Mesendoderm (in vitro differentiated cells): ENCODE data around the gene FYTTD1.

Experiments used
- DNase-seq: peaks from one replicate; pipeline ENCODE4 v3.0.0; 2013
- H2AK5ac ChIP-seq: 2 replicates; pipeline ENCODE4 v1.6.1; 2013; ENCODE audit warnings: low read length, inconsistent platforms
- H2BK120ac ChIP-seq: 2 replicates; pipeline ENCODE4 v1.6.1; 2013; ENCODE audit warnings: low read depth, mild to moderate bottlenecking, low read length, moderate library complexity, mixed read lengths
- H2BK15ac ChIP-seq: replicated peaks from 2 replicates; pipeline ENCODE4 v1.6.1; 2013; ENCODE audit warnings: low read depth, mild to moderate bottlenecking, moderate library complexity
- H2BK5ac ChIP-seq: 2 replicates; pipeline ENCODE4 v1.6.1; 2013; ENCODE audit warnings: low read length, inconsistent platforms
- H3K18ac ChIP-seq: 2 replicates; pipeline ENCODE4 v1.6.1; 2013; ENCODE audit warnings: mild to moderate bottlenecking, low read length, mixed read lengths
- H3K23ac ChIP-seq: one replicate; pipeline ENCODE4 v1.6.1; 2013; ENCODE audit warnings: low read length
- H3K27ac ChIP-seq: 2 replicates; pipeline ENCODE4 v1.5.1; 2013; ENCODE audit warnings: low read depth, mild to moderate bottlenecking, inconsistent platforms, low read length, moderate library complexity
- H3K27me3 ChIP-seq: 2 replicates; pipeline ENCODE4 v1.6.1; 2013; ENCODE audit warnings: low read length, control low read depth, mild to moderate bottlenecking, inconsistent platforms; ENCODE audit not compliant: insufficient read depth, poor library complexity
- H3K36me3 ChIP-seq: 2 replicates; pipeline ENCODE4 v1.6.1; 2013; ENCODE audit warnings: low read length, inconsistent platforms; ENCODE audit not compliant: control insufficient read depth, insufficient read depth
- H3K4ac ChIP-seq: one replicate; pipeline ENCODE4 v1.6.1; 2013; ENCODE audit warnings: low read depth, mild to moderate bottlenecking, low read length, moderate library complexity
- H3K4me1 ChIP-seq: 2 replicates; pipeline ENCODE4 v1.6.1; 2013; ENCODE audit warnings: low read depth, low read length, inconsistent platforms; ENCODE audit not compliant: control insufficient read depth
- H3K4me2 ChIP-seq: 2 replicates; pipeline ENCODE4 v1.6.1; 2013; ENCODE audit warnings: low read length
- H3K4me3 ChIP-seq: 2 replicates; pipeline ENCODE4 v1.5.1; 2013; ENCODE audit warnings: mild to moderate bottlenecking, low read length
- H3K56ac ChIP-seq: one replicate; pipeline ENCODE4 v1.6.1; 2013; ENCODE audit warnings: low read length
- H3K79me1 ChIP-seq: 2 replicates; pipeline ENCODE4 v1.6.1; 2013; ENCODE audit warnings: low read length, inconsistent platforms
- H3K79me2 ChIP-seq: 2 replicates; pipeline ENCODE4 v1.6.1; 2013; ENCODE audit warnings: mild to moderate bottlenecking, low read length; ENCODE audit not compliant: control insufficient read depth, insufficient read depth
- H3K9ac ChIP-seq: 2 replicates; pipeline ENCODE4 v1.6.1; 2013; ENCODE audit warnings: low read length, inconsistent platforms
- H4K5ac ChIP-seq: one replicate; pipeline ENCODE4 v1.6.1; 2013; ENCODE audit warnings: low read length
- H4K8ac ChIP-seq: one replicate; pipeline ENCODE4 v1.6.1; 2013; ENCODE audit warnings: low read depth, mild to moderate bottlenecking, control low read depth, low read length, moderate library complexity
- WGBS: extraction: QIAGEN DNeasy Blood & Tissue Kit; methylation state at CpG from one replicate; pipeline ENCODE4 v1.1.7; 2013; ENCODE audit warnings: low lambda C conversion rate, missing lambda C conversion rate; ENCODE audit not compliant: insufficient coverage; ENCODE audit errors: extremely low coverage; 5-methylcytosine and 5-hydroxymethylcytosine counted together

The FYTTD1 gene

GRCh38 chr3:197787412-197787811 lies 37.7 kb downstream of the FYTTD1 start:
- Histone ChIP-seq H3K27me3 (no peaks in the 10 kb centered on the region), H3K4ac (no peak overlapping the region), H3K79me1 (no peaks in the 10 kb centered on the region), H3K18ac (no peak overlapping the region), H3K4me2 (no peak overlapping the region), H4K8ac (no peak overlapping the region), H2BK5ac (no peak overlapping the region), H3K9ac (no peak overlapping the region), H3K36me3 (no peaks in the 10 kb centered on the region), H3K56ac (no peak overlapping the region), H3K27ac (no peak overlapping the region), H3K79me2 (peaks cover 8% of the 10 kb centered on the region), H2BK120ac (no peak overlapping the region), H2AK5ac (no peak overlapping the region), H3K4me3 (no peak overlapping the region), H2BK15ac (no peak overlapping the region), H4K5ac (no peak overlapping the region), H3K4me1 (no peaks in the 10 kb centered on the region), H3K23ac (no peak overlapping the region)
- no CpG with 5 or more reads among the region's 1 CpG for WGBS
- DNase-seq: no peak

GRCh38 chr3:197789309-197789708 lies 39.6 kb downstream of the FYTTD1 start:
- no peaks in the 10 kb centered on the region for H3K4me1 ChIP-seq
- H2BK120ac ChIP-seq: no peak overlapping the region
- no peak overlapping the region for H3K27ac ChIP-seq
- DNase-seq: no peak
- no peak overlapping the region for H3K4ac ChIP-seq
- H3K79me2 ChIP-seq: peaks cover 18% of the 10 kb centered on the region
- no peak overlapping the region for H3K23ac ChIP-seq
- no peaks in the 10 kb centered on the region for H3K27me3 ChIP-seq
- H3K36me3 ChIP-seq: no peaks in the 10 kb centered on the region
- no peak overlapping the region for H4K5ac ChIP-seq
- no peak overlapping the region for H3K4me2 ChIP-seq
- H3K79me1 ChIP-seq: no peaks in the 10 kb centered on the region
- H3K56ac ChIP-seq: no peak overlapping the region
- H3K9ac ChIP-seq: no peak overlapping the region
- no peak overlapping the region for H2BK15ac ChIP-seq
- no peak overlapping the region for H3K4me3 ChIP-seq
- H4K8ac ChIP-seq: no peak overlapping the region
- no peak overlapping the region for H2AK5ac ChIP-seq
- no CpG with 5 or more reads among the region's 3 CpGs for WGBS
- H3K18ac ChIP-seq: no peak overlapping the region
- no peak overlapping the region for H2BK5ac ChIP-seq

DNA sequence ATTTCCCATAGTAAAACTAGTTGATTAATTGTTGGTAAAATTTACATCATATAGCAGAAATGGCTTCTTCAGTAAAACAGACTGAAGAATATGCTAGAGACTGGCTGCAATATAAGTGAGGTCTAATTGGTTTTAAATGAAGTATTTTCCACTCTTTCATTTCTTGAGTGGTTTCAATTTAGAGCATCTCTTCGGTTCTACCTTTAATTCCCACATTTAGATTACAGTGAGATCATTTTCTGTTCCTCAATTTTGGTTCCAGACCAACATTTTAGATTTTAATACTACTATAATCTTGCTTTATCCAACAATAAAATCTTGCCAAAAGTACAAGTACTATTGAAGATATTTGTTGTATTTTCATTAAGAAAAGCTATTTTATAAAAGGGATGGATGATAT lies 40.4 kb downstream of the FYTTD1 start:
- no peak overlapping the region for H4K8ac ChIP-seq
- no peak overlapping the region for H3K27ac ChIP-seq
- no peak overlapping the region for H2BK5ac ChIP-seq
- H3K36me3 ChIP-seq: no peaks in the 10 kb centered on the region
- H3K4me2 ChIP-seq: no peak overlapping the region
- H3K4me1 ChIP-seq: no peaks in the 10 kb centered on the region
- H3K9ac ChIP-seq: no peak overlapping the region
- WGBS: no CpG with 5 or more reads among the region's 1 CpG
- H2AK5ac ChIP-seq: no peak overlapping the region
- peaks cover under 1% of the 10 kb centered on the region for H3K79me1 ChIP-seq
- no peak overlapping the region for H2BK15ac ChIP-seq
- peaks cover 25% of the 10 kb centered on the region for H3K79me2 ChIP-seq
- H3K4ac ChIP-seq: no peak overlapping the region
- no peak overlapping the region for H3K23ac ChIP-seq
- H4K5ac ChIP-seq: no peak overlapping the region
- H3K18ac ChIP-seq: no peak overlapping the region
- no peak for DNase-seq
- no peak overlapping the region for H3K56ac ChIP-seq
- no peak overlapping the region for H3K4me3 ChIP-seq
- no peaks in the 10 kb centered on the region for H3K27me3 ChIP-seq
- no peak overlapping the region for H2BK120ac ChIP-seq

- Histone ChIP-seq H3K27ac (peak within 1 kb of the TSS; percentile 81), H2BK5ac (peak within 1 kb of the TSS; percentile 82), H4K8ac (peak within 1 kb of the TSS; percentile 79), H3K36me3 (no peaks in the 10 kb centered on the region), H3K4me3 (peak within 1 kb of the TSS; percentile 91), H3K4ac (peak within 1 kb of the TSS; percentile 81), H3K23ac (peak within 1 kb of the TSS; percentile 68), H2AK5ac (peak within 1 kb of the TSS; percentile 67), H3K4me2 (peak within 1 kb of the TSS; percentile 82), H3K18ac (peak within 1 kb of the TSS; percentile 92), H3K56ac (peak within 1 kb of the TSS; percentile 98), H3K9ac (peak within 1 kb of the TSS; percentile 97), H2BK120ac (no peak within 1 kb of the TSS), H3K4me1 (no peaks in the 10 kb centered on the region), H3K79me2 (peaks cover 35% of the 10 kb centered on the region), H2BK15ac (no peak within 1 kb of the TSS), H4K5ac (no peak within 1 kb of the TSS), H3K27me3 (no peaks in the 10 kb centered on the region), H3K79me1 (peaks cover 4% of the 10 kb centered on the region)
- WGBS: no CpG with 5 or more reads among the region's 83 CpGs
- peak; percentile 90 for DNase-seq
Measured at GRCh38 chr3:197791113-197791891, 41.6 kb downstream of the FYTTD1 start, which contains the start of gene LRCH3. Gene LRCH3 (plus strand): TSS chr3:197791254. CDS start chr3:197791279, 25 bp downstream.

DNA sequence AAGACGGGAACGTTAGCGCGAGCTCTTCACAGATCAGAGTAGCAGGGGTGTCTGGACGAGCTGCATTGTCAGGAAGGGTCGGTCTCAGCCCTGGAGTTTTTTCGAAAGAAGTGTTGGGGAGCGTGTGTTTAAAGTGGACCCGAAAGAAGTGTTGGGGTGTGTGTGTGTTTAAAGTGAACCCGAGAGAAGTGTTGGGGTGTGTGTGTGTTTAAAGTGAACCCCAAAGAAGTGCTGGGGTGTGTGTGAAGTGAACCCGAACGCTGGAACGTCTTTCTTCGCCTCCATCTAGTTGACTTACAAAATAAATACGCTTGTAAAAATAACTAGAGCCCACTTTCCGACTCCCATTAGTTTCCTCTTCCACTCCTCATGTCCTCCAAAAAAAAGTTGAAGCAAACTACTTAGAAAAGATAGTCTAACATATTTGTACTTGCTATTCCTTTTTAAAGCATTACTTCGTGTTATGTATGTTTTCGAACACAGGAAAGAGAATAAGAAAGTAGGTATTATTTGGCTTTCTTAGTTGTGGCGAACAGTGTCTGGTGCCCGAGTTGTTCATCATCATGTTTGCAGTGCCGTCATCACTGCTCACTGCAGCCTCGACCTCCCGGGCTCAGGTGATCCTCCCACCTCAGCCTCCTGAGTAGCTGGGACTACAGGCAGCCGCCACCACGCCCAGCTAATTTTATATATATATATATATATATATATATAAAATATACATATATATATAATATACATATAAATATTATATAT lies 42.4 kb downstream of the FYTTD1 start:
- H3K4me3 ChIP-seq: peak overlapping the region; percentile 91
- H2BK15ac ChIP-seq: no peak overlapping the region
- H3K27ac ChIP-seq: peak overlapping the region; percentile 81
- peak overlapping the region; percentile 79 for H4K8ac ChIP-seq
- H3K4me2 ChIP-seq: peak overlapping the region; percentile 82
- H3K27me3 ChIP-seq: no peaks in the 10 kb centered on the region
- no peak overlapping the region for H3K4ac ChIP-seq
- peak overlapping the region; percentile 68 for H3K23ac ChIP-seq
- no peak overlapping the region for H2BK5ac ChIP-seq
- peaks cover 35% of the 10 kb centered on the region for H3K79me2 ChIP-seq
- peak; percentile 56 for DNase-seq
- no CpG with 5 or more reads among the region's 25 CpGs for WGBS
- H3K36me3 ChIP-seq: no peaks in the 10 kb centered on the region
- no peak overlapping the region for H4K5ac ChIP-seq
- peak overlapping the region; percentile 97 for H3K9ac ChIP-seq
- peak overlapping the region; percentile 67 for H2AK5ac ChIP-seq
- H2BK120ac ChIP-seq: no peak overlapping the region
- peaks cover 4% of the 10 kb centered on the region for H3K79me1 ChIP-seq
- peak overlapping the region; percentile 98 for H3K56ac ChIP-seq
- H3K18ac ChIP-seq: peak overlapping the region; percentile 92
- no peaks in the 10 kb centered on the region for H3K4me1 ChIP-seq
